SK-N-SH treated with all-trans-retinoic acid at 6 μM for 48 hours (cell line): ENCODE data around the gene UBE2E3.

Source experiments
- ATAC-seq: fragments of 200-7000 bp; cut with Tn5 transposase; 3 replicates; pipeline ENCODE4 v1.9.1; 2020; ENCODE audit warnings: mild to moderate bottlenecking, moderate library complexity
- BACH2 ChIP-seq: fragments of 250-450 bp; sonication (Bioruptor Pico); IDR thresholded peaks from 2 replicates; pipeline ENCODE4 v1.9.0; 2021; ENCODE audit warnings: mild to moderate bottlenecking, borderline replicate concordance
- ESRRG ChIP-seq: fragments of 250-450 bp; sonication (Bioruptor Pico); IDR thresholded peaks from 2 replicates; pipeline ENCODE4 v1.6.1; 2021; ENCODE audit warnings: mild to moderate bottlenecking
- GLIS3 ChIP-seq: fragments of 250-450 bp; sonication (Bioruptor Pico); IDR thresholded peaks from 2 replicates; pipeline ENCODE4 v1.5.0; 2020; ENCODE audit warnings: mild to moderate bottlenecking, moderate library complexity
- ISL1 ChIP-seq: fragments of 250-450 bp; sonication (Bioruptor Pico); IDR thresholded peaks from 2 replicates; pipeline ENCODE4 v2.1.2; 2022; ENCODE audit warnings: mild to moderate bottlenecking, moderate library complexity
- OSR1 ChIP-seq: fragments of 250-450 bp; sonication (Bioruptor Pico); IDR thresholded peaks from 2 replicates; pipeline ENCODE4 v1.8.0; 2022; ENCODE audit warnings: moderate library complexity, mild to moderate bottlenecking, inconsistent platforms
- PPARA ChIP-seq: fragments of 250-450 bp; sonication (Bioruptor Pico); IDR thresholded peaks from 2 replicates; pipeline ENCODE4 v1.5.0; 2020; ENCODE audit warnings: mild to moderate bottlenecking, borderline replicate concordance
- TCF4 ChIP-seq: fragments of 250-450 bp; sonication (Bioruptor Pico); IDR thresholded peaks from 2 replicates; pipeline ENCODE4 v1.8.0; 2021; ENCODE audit warnings: mild to moderate bottlenecking, moderate library complexity, borderline replicate concordance
- TOX ChIP-seq: fragments of 250-450 bp; sonication (Bioruptor Pico); IDR thresholded peaks from 2 replicates; pipeline ENCODE4 v1.8.0; 2021; ENCODE audit warnings: mild to moderate bottlenecking, moderate library complexity, borderline replicate concordance
- ZC3H10 ChIP-seq: fragments of 250-450 bp; sonication (Bioruptor Pico); IDR thresholded peaks from 2 replicates; pipeline ENCODE4 v1.5.1; 2021; ENCODE audit warnings: mild to moderate bottlenecking, moderate library complexity
- ZFP3 ChIP-seq: fragments of 250-450 bp; sonication (Bioruptor Pico); IDR thresholded peaks from 2 replicates; pipeline ENCODE4 v1.5.0; 2020; ENCODE audit warnings: mild to moderate bottlenecking, moderate library complexity
- ZFP30 ChIP-seq: fragments of 450-650 bp; formaldehyde crosslinking; IDR thresholded peaks from 2 replicates; pipeline ENCODE4 v1.5.0; 2022; ENCODE audit warnings: mild to moderate bottlenecking, moderate library complexity
- ZNF565 ChIP-seq: fragments of 450-650 bp; formaldehyde crosslinking; conservative IDR thresholded peaks from 2 replicates; pipeline ENCODE4 v1.5.0; 2020; ENCODE audit warnings: low read depth, mild to moderate bottlenecking, moderate library complexity
- ZNF70 ChIP-seq: fragments of 450-650 bp; formaldehyde crosslinking; IDR thresholded peaks from 2 replicates; pipeline ENCODE4 v1.5.0; 2020; ENCODE audit warnings: mild to moderate bottlenecking, moderate library complexity
- ZNF8 ChIP-seq: fragments of 450-650 bp; formaldehyde crosslinking; IDR thresholded peaks from 2 replicates; pipeline ENCODE4 v1.5.0; 2020; ENCODE audit warnings: mild to moderate bottlenecking, moderate library complexity
- TF ChIP-seq, protein P1 (sequence below): fragments of 250-450 bp; sonication (Bioruptor Pico); IDR thresholded peaks from 2 replicates; pipeline ENCODE4 v1.5.0; 2020; ENCODE audit warnings: mild to moderate bottlenecking, moderate library complexity
- TF ChIP-seq, protein P2 (sequence below): fragments of 250-450 bp; sonication (Bioruptor Pico); IDR thresholded peaks from 2 replicates; pipeline ENCODE4 v1.8.0; 2020; ENCODE audit warnings: mild to moderate bottlenecking, moderate library complexity, borderline replicate concordance
- TF ChIP-seq, protein P3 (sequence below): fragments of 250-450 bp; sonication (Bioruptor Pico); IDR thresholded peaks from 2 replicates; pipeline ENCODE4 v1.5.1; 2020; ENCODE audit warnings: low read depth, mild to moderate bottlenecking, moderate library complexity
- TF ChIP-seq, protein P4 (sequence below): fragments of 250-450 bp; sonication (Bioruptor Pico); IDR thresholded peaks from 2 replicates; pipeline ENCODE4 v1.8.0; 2021; ENCODE audit warnings: low read depth, mild to moderate bottlenecking, moderate library complexity, borderline replicate concordance

UBE2E3 gene

DNA sequence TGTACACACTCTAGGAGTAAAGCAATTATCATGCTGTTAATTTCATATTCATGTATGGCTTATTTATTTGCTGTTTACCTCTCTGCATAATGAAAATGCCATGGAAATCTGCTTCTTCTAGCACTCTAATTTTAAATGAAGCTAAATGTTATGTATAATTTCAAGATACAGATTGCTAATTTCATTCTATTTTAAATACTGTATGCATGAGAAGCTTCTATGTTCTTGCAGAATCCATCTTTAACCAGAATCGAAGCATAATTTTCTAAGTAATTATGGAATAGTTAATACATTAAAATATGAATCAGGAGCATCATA lies 127.2 kb downstream of the UBE2E3 start:
- TF ChIP-seq ZNF8 (no peak), TOX (no peak), TCF4 (CRISPR knock-in tag) (no peak), ZNF70 (CRISPR knock-in tag) (no peak), ZFP30 (CRISPR knock-in tag) (no peak), ZFP3 (no peak), PPARA (CRISPR knock-in tag) (no peak), ESRRG (CRISPR knock-in tag) (no peak), BACH2 (CRISPR knock-in tag) (no peak), GLIS3 (CRISPR knock-in tag) (no peak), ZC3H10 (CRISPR knock-in tag) (no peak), OSR1 (no peak)
- TF ChIP-seq, protein P1, sequence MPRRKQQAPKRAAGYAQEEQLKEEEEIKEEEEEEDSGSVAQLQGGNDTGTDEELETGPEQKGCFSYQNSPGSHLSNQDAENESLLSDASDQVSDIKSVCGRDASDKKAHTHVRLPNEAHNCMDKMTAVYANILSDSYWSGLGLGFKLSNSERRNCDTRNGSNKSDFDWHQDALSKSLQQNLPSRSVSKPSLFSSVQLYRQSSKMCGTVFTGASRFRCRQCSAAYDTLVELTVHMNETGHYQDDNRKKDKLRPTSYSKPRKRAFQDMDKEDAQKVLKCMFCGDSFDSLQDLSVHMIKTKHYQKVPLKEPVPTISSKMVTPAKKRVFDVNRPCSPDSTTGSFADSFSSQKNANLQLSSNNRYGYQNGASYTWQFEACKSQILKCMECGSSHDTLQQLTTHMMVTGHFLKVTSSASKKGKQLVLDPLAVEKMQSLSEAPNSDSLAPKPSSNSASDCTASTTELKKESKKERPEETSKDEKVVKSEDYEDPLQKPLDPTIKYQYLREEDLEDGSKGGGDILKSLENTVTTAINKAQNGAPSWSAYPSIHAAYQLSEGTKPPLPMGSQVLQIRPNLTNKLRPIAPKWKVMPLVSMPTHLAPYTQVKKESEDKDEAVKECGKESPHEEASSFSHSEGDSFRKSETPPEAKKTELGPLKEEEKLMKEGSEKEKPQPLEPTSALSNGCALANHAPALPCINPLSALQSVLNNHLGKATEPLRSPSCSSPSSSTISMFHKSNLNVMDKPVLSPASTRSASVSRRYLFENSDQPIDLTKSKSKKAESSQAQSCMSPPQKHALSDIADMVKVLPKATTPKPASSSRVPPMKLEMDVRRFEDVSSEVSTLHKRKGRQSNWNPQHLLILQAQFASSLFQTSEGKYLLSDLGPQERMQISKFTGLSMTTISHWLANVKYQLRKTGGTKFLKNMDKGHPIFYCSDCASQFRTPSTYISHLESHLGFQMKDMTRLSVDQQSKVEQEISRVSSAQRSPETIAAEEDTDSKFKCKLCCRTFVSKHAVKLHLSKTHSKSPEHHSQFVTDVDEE (CRISPR knock-in tag), result no peak
- TF ChIP-seq, protein P2, sequence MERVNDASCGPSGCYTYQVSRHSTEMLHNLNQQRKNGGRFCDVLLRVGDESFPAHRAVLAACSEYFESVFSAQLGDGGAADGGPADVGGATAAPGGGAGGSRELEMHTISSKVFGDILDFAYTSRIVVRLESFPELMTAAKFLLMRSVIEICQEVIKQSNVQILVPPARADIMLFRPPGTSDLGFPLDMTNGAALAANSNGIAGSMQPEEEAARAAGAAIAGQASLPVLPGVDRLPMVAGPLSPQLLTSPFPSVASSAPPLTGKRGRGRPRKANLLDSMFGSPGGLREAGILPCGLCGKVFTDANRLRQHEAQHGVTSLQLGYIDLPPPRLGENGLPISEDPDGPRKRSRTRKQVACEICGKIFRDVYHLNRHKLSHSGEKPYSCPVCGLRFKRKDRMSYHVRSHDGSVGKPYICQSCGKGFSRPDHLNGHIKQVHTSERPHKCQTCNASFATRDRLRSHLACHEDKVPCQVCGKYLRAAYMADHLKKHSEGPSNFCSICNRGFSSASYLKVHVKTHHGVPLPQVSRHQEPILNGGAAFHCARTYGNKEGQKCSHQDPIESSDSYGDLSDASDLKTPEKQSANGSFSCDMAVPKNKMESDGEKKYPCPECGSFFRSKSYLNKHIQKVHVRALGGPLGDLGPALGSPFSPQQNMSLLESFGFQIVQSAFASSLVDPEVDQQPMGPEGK, result no peak
- ATAC-seq, result no peak

DNA sequence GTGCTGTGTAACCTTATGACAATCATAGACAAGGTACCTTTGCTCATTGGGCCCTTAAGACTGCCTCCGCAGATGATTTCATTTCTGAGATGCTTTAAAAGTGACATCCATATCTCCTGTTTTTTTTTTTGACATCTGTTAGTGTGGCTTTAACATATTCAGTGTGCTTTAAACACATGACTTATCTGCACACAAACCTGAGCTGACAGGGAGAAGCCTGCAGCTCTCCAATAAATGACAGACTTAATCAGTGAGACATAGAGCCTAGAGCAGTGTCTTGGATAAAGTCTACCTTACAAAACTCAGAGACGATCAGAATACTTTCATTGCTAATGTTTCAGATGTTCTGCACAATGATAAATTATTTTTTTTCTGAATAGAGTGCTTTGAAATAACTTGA lies 130.7 kb downstream of the UBE2E3 start:
- TF ChIP-seq ISL1 (CRISPR knock-in tag), result peak; percentile 18; the same call in 1 of the 2 replicates
- TF ChIP-seq, protein P3, sequence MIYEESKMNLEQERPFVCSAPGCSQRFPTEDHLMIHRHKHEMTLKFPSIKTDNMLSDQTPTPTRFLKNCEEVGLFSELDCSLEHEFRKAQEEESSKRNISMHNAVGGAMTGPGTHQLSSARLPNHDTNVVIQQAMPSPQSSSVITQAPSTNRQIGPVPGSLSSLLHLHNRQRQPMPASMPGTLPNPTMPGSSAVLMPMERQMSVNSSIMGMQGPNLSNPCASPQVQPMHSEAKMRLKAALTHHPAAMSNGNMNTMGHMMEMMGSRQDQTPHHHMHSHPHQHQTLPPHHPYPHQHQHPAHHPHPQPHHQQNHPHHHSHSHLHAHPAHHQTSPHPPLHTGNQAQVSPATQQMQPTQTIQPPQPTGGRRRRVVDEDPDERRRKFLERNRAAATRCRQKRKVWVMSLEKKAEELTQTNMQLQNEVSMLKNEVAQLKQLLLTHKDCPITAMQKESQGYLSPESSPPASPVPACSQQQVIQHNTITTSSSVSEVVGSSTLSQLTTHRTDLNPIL (CRISPR knock-in tag), result no peak
- ATAC-seq, result peak; percentile 74

DNA sequence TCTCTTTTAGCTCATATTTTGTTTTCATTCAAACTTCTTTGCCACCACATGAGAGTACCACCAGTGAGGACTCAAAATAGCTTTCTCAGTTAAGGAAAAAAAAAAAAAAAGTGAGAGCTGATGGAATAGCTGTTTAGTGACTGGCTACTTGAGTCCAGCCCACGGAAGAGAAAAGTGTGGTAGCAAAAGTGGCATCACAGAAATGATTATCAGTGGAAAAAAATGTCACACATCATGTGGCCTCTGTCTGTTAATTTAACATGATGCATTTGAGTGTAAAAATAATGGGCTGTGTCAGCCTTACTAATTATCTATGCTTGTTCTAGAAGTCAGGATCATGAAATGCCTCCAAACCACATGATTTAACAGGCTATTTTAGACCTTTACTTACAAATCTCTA lies 132.5 kb downstream of the UBE2E3 start:
- no peak for ATAC-seq
- TF ChIP-seq ZNF8, result no peak
- TF ChIP-seq TOX, result no peak
- TF ChIP-seq ESRRG (CRISPR knock-in tag), result no peak
- TF ChIP-seq, protein P4, sequence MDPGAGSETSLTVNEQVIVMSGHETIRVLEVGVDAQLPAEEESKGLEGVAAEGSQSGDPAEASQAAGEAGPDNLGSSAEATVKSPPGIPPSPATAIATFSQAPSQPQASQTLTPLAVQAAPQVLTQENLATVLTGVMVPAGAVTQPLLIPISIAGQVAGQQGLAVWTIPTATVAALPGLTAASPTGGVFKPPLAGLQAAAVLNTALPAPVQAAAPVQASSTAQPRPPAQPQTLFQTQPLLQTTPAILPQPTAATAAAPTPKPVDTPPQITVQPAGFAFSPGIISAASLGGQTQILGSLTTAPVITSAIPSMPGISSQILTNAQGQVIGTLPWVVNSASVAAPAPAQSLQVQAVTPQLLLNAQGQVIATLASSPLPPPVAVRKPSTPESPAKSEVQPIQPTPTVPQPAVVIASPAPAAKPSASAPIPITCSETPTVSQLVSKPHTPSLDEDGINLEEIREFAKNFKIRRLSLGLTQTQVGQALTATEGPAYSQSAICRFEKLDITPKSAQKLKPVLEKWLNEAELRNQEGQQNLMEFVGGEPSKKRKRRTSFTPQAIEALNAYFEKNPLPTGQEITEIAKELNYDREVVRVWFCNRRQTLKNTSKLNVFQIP (CRISPR knock-in tag), result no peak
- no peak for TF ChIP-seq BACH2 (CRISPR knock-in tag)
- TF ChIP-seq ZNF565 (CRISPR knock-in tag), result no peak
- TF ChIP-seq ZFP3, result no peak
